ENCODE results near the gene MYO5B.

The MYO5B gene

GRCh38 chr18:49875155-49875554 lies 319.8 kb downstream of the MYO5B start:
- no peak for DNase-seq

GRCh38 chr18:49874238-49874637 lies 320.7 kb downstream of the MYO5B start:
- no peak for DNase-seq

DNA sequence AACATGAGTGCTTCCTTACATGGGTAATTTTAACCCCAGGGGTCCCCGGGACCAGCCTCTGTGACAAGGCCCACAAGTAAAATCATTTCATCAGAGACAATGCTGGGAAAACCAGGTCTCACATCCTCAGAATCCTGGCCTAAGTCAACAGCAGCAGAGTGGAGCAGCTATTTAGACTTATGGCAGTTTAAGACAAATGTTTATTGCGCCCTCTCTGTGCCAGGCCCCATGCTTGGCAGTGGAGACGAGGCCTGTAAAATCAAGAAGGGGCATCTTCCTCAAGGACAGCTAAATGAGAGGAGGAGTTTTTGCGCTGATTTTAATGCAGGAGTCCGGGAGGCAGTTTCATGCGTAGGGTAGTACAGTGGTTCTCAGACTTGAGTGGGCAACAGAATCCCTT lies 325.6 kb downstream of the MYO5B start:
- DNase-seq, result no peak

DNA sequence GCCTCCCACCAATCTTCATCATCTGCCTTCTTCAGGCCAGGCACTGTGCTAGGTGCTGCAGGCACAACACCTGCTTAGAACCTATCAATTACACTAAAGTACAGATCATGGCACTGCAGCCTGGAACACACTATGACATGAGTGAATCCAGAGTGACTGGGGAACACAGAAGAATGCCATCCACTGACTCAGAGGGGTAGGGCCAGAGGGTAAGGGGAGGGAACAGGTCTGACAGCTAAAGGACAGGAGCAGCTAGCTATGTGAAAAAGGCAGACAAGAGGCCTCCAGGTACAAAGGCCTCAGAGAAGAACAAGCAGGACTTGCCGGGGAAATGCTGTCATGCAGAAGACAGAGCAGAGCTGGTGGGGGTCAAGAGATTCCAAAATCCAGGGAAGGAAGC lies 328.3 kb downstream of the MYO5B start:
- no peak for DNase-seq

- DNase-seq, result no peak
Measured at GRCh38 chr18:49865401-49865800, 329.5 kb downstream of the MYO5B start.

DNA sequence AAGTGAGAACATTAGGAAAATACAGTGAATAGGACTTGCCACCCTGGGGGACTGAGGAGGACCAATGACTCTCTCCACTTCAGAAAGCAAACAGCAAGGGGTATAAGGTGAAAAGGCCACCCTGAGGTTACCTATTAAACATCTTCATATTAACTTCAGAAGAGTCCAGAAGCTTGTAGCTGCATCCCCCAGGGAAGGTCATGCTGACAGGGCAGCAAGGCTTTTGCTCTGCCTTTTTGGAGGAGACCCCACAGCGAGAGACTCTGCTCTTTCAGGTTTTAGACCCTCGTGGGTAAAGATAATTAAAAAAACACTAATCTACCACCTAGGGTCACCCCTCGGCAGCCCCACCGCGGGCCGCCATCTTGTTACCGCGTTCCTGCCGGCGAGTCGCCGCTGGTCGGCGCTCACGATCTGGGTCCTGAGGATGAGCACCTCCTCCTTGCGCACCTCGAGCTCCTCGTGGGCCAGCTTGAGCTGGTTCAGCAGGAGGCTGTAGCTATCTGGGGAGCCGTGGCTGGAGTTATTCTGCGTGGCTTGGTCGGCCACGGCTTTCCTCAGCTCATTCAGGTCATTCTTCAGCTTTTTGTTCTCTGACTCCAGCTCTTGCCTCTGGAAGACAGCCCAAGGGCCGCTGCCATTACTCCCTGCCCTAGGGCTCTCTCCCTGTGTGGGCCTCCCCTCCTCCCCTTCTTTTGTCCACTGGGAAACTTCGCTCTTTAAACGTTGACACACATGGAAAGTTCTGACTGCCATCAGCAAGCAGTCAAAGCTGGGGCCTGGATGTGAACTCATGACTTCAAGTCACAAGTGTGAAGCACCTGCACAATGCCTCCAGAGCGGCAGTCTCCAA lies 331.0 kb downstream of the MYO5B start:
- DNase-seq, result no peak

GRCh38 chr18:49862656-49863385 lies 332.1 kb downstream of the MYO5B start:
- no peak for DNase-seq

GRCh38 chr18:49861659-49862058 lies 333.3 kb downstream of the MYO5B start:
- DNase-seq, result no peak

- DNase-seq, result no peak
Measured at GRCh38 chr18:49859725-49860124, 335.2 kb downstream of the MYO5B start.

DNA sequence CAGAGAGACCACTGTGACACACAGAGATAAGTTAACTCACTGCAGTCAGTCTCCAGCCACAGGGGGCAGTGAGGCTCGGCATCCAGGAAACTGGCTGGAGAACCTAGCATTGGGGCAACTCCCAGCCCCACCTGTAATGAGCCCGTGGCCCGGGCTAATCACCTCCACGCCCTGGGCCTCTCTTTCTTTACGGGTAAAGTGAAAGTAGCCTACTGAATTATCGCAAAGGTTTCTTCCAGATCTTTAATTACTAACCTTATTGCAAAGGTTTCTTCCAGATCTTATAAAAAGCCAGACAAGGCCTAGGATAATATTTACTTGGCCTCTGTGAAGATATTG lies 336.0 kb downstream of the MYO5B start:
- DNase-seq, result no peak

GRCh38 chr18:49858309-49859020 lies 336.5 kb downstream of the MYO5B start:
- DNase-seq, result peak; percentile 25

GRCh38 chr18:49857708-49858107 lies 337.2 kb downstream of the MYO5B start:
- DNase-seq, result no peak

- DNase-seq, result no peak
Measured at GRCh38 chr18:49856496-49856895, 338.5 kb downstream of the MYO5B start.

- DNase-seq, result no peak
Measured at GRCh38 chr18:49855711-49856415, 339.1 kb downstream of the MYO5B start.

- DNase-seq, result no peak
Measured at GRCh38 chr18:49854681-49855080, 340.3 kb downstream of the MYO5B start.

- no peak for DNase-seq
Measured at GRCh38 chr18:49853436-49853835, 341.5 kb downstream of the MYO5B start.

- no peak for DNase-seq
Measured at GRCh38 chr18:49853011-49853410, 341.9 kb downstream of the MYO5B start.

DNA sequence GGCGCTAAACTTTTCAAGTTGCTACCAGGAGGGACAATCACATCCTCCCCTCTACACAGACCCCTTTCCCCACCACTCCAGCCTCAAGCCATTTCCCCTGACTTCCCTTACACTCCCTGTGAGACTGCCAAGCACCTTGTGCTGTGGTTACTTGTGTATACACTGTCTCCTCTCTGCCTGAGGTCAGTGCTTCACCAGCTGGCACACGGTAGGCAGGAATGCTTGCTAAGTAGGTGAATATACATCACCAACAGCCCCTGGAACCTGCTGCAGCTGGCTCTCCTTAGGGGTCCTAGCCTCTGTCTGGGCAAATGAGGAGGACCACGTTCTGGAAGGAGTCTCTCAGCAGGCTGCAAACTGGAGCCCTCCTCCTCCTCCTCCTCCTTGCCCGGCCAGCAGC lies 343.3 kb downstream of the MYO5B start:
- no peak for DNase-seq

GRCh38 chr18:49850636-49851035 lies 344.3 kb downstream of the MYO5B start:
- DNase-seq, result no peak

- no peak for DNase-seq
Measured at GRCh38 chr18:49849331-49850217, 345.4 kb downstream of the MYO5B start.

DNA sequence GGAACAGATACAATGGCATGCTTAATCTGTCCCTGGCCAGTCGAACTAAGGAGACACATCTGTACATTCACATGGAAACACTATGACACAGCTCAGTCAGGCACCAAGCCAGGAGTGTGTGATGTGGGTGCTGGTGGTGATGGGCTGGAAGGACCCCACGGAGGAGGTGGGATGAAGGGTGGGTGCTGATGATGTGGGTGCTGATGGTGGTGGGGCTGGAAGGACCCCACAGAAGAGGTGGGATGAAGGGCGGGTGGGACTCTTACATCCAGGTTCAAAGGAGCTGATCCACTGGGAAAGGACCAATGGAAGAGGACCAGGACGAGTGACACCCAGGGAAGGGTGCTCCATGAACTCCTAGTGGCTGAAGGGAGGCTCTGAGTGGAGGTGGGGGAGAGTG lies 346.8 kb downstream of the MYO5B start:
- no peak for DNase-seq

GRCh38 chr18:49847524-49847923 lies 347.4 kb downstream of the MYO5B start:
- no peak for DNase-seq

Measured in effector CD8-positive, alpha-beta T cell (primary cell).